Spinal cord (tissue), 10 donors: ENCODE data around the gene PGM5. TPM values are rescaled to one million over a fixed set of nuclear protein-coding genes. Genes with fewer than 3 reads are reported as not detected.
"Not testable (repeated sequence)": the region's sequence is repeated elsewhere in the genome, so short reads cannot be mapped to it uniquely, and the experiment has no call there.

ENCODE experiments used
- DNase-seq, 6 donors: peaks; one replicate each; pipeline versions ENCODE4 v3.0.0 to v3.0.0-alpha.2; 2013 to 2015; ENCODE audit warnings: low spot score in 6 of 6, low read depth in 4 of 6
- H3K27ac ChIP-seq: one replicate; pipeline ENCODE4 v1.5.1; 2013; ENCODE audit warnings: low read depth, low read length, control low read depth
- H3K27me3 ChIP-seq: one replicate; pipeline ENCODE4 v1.6.1; 2013; ENCODE audit warnings: low read length; ENCODE audit not compliant: control insufficient read depth, insufficient read depth
- H3K36me3 ChIP-seq: one replicate; pipeline ENCODE4 v1.6.1; 2013; ENCODE audit warnings: low read length; ENCODE audit not compliant: control insufficient read depth, insufficient read depth
- H3K4me1 ChIP-seq: one replicate; pipeline ENCODE4 v1.6.1; 2013; ENCODE audit warnings: low read length; ENCODE audit not compliant: control insufficient read depth, insufficient read depth
- H3K4me3 ChIP-seq: one replicate; pipeline ENCODE4 v1.5.1; 2013; ENCODE audit warnings: low read depth, low read length, control low read depth
- H3K9me3 ChIP-seq: one replicate; pipeline ENCODE4 v1.6.1; 2013; ENCODE audit warnings: low read length; ENCODE audit not compliant: control insufficient read depth, insufficient read depth
- WGBS: methylation state at CpG from one replicate; pipeline ENCODE4 v1.1.5; 2013; ENCODE audit warnings: missing lambda C conversion rate; ENCODE audit not compliant: insufficient coverage; 5-methylcytosine and 5-hydroxymethylcytosine counted together
- long read RNA-seq, 4 donors: transcript quantifications; one replicate each; lab custom pipeline, GENCODE V29; 2026
- polyA plus RNA-seq, 2 donors: library from polyadenylated mRNA; unstranded; fragments of 120-200 nt; gene quantifications; one replicate each; pipeline ENCODE4 v1.2.1, GENCODE V29; 2013; ENCODE audit not compliant: insufficient read length in 2 of 2
- total RNA-seq, 2 donors: library from RNA; depleted of rRNA in 1 of 2; stranded (reverse); fragments of 120-200 nt in 1 of 2; fragments of >200 nt in 1 of 2; gene quantifications; one replicate each; pipeline versions ENCODE4 v1.2.3 to v1.2.4, GENCODE V29; 2013 to 2014
- donor health status: healthy.

Gene PGM5
- total RNA-seq: 10 to 100 TPM; 16.8 to 55.9 TPM
- 10 to 100 TPM in 1 of 2 donors, 1 to 10 TPM in 1; 5.2 to 11.5 TPM for polyA plus RNA-seq
- long read RNA-seq, donor 1, partial matches to known transcripts: 0 of 2 reads
- long read RNA-seq, donor 1, other reads (novel, unspliced or antisense): 0 of 2 reads
- long read RNA-seq, donor 2, partial matches to known transcripts: 0 of 1 reads
- long read RNA-seq, donor 2, other reads (novel, unspliced or antisense): 0 of 1 reads
- long read RNA-seq, donor 3, partial matches to known transcripts: 0 of 2 reads
- long read RNA-seq, donor 3, other reads (novel, unspliced or antisense): 0 of 2 reads
- long read RNA-seq, donor 4, full-length matches to known transcripts: 10 of 31 reads
- long read RNA-seq, donor 4, partial matches to known transcripts: 21 of 31 reads
- long read RNA-seq, donor 4, other reads (novel, unspliced or antisense): 0 of 31 reads

DNA sequence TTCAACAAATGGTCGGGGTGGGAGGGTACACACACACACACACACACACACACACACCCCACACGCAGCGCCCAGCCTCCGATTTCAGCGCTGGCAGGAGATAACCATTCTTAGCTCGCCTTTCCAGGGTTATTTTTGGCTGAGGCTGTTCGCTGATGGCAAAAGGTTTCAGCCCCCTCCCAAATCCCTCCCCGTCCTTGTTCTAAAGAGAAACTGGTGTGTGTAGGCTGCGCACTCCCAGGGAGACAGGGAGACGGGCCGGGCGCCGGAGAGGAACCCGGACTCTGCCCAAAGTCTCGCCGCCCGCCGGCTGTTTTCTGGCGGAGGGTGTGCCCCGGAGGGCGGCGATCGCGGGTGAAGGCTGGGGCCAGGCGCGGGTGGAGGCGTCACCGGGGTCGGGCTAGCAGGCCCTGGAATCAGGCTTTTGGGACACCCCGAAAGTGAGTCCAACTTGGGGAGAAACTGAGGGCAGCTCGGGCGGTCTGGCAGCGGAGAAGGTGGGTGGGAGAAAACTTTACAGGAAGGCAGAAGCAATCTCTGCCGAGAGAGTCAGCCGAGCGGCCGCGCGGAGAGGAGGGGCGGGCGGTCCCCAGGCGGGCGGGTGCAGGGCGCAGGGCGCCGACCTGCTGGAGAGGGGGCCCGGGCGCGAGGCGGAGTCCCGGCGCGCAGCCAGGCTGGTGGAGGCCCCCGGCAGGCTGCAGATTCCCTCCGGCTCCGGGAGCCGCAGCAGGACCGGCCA lies at the start of gene PGM5:
Gene PGM5, plus strand, starts transcription at position 232 of the 739 bp plus-strand sequence. CDS start 517 bp downstream, outside the sequence.
- H3K4me1 ChIP-seq, H3K36me3 ChIP-seq, H3K27me3 ChIP-seq, H3K27ac ChIP-seq, H3K9me3 ChIP-seq: not testable (repeated sequence)
- under 1% methylated on average over 50 of the region's 58 CpGs for WGBS
- H3K4me3 ChIP-seq: peak within 1 kb of the TSS; percentile 37
- DNase-seq: peak in 1 of 6 donors; percentile 35

DNA sequence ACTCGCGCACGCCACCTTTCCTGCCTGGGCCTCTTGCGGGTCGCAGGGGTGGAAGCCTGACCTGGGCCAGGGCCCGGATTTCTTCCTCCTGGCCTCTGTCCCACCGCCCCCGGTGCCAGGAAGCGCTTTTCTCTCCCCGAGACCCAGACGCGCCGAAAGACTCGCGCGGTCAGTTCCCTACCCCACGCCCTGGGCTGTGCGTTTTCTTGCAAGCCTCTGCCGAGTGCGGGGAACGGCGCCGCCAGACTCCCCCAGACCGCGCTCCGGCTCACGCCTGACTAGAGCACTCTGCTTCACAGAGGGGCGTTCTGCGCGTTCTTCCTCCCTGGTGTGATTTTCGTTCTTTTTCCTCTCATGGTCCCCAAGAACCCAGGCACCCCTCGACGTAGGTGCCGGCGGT lies 49.3 kb upstream of the PGM5 start:
- H3K27me3 ChIP-seq, DNase-seq, H3K27ac ChIP-seq, H3K4me1 ChIP-seq, H3K36me3 ChIP-seq, H3K4me3 ChIP-seq, H3K9me3 ChIP-seq: not testable (repeated sequence)
- WGBS: no CpG with 5 or more reads among the region's 35 CpGs

GRCh38 chr9:68307654-68308053 lies 48.8 kb upstream of the PGM5 start:
- not testable (repeated sequence) for H3K27me3 ChIP-seq, H3K4me1 ChIP-seq, H3K9me3 ChIP-seq, H3K27ac ChIP-seq, H3K36me3 ChIP-seq, DNase-seq, H3K4me3 ChIP-seq
- WGBS: 24% methylated on average over 7 of the region's 21 CpGs

DNA sequence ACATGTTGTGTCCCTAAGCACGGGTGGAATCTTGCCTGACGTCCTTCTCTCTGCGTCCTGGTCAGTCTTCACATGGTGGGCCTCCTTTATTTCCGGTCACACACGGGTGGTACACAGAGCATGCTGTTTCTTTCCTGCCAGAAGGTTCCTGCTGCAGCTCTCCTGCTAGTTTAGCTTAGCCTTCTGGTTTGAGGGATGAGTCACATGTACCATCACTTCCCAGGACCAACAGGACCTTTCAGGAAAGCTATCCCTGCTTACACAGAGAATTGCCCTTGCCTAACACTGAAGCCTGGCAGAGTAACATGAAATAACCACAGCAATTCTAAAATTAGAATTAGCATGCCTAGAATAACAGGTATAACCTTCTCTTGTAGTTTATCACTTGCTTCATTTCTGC lies 45.2 kb upstream of the PGM5 start:
- H3K9me3 ChIP-seq, H3K4me3 ChIP-seq, H3K36me3 ChIP-seq, DNase-seq, H3K27me3 ChIP-seq, H3K27ac ChIP-seq, H3K4me1 ChIP-seq: not testable (repeated sequence)
- no CpG with 5 or more reads among the region's 5 CpGs for WGBS

- no CpG with 5 or more reads among the region's 10 CpGs for WGBS
- H3K4me1 ChIP-seq, H3K9me3 ChIP-seq, H3K36me3 ChIP-seq, H3K27me3 ChIP-seq, H3K4me3 ChIP-seq, DNase-seq, H3K27ac ChIP-seq: not testable (repeated sequence)
Measured at GRCh38 chr9:68318209-68318608, 38.2 kb upstream of the PGM5 start.

DNA sequence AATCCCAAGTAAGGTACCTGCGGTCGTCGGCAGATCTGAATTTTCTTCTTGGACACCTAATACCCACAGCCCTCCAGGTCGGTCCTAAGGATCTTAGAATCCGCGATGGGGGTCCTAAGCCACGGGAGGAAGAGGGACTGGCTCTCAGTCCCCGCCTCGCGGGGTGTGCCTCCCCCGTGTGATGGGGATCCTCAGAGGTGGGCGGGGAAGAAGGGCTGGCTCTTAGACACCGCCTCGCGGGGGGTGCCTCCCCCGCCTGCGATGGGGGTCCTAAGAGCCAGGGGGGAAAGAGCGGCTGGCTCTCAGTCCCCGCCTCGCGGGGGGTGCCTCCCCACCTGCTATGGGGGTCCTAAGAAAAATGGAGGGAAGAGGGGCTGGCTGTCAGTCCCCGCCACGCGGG lies 32.7 kb upstream of the PGM5 start:
- H3K36me3 ChIP-seq, H3K27ac ChIP-seq, H3K9me3 ChIP-seq, H3K4me1 ChIP-seq, DNase-seq, H3K4me3 ChIP-seq: not testable (repeated sequence)
- H3K27me3 ChIP-seq: peaks cover 14% of the 10 kb centered on the region
- no CpG with 5 or more reads among the region's 24 CpGs for WGBS

- not testable (repeated sequence) for DNase-seq, H3K9me3 ChIP-seq, H3K4me3 ChIP-seq, H3K27ac ChIP-seq, H3K36me3 ChIP-seq, H3K4me1 ChIP-seq
- WGBS: no CpG with 5 or more reads among the region's 20 CpGs
- peaks cover 14% of the 10 kb centered on the region for H3K27me3 ChIP-seq
Measured at GRCh38 chr9:68324518-68324917, 31.9 kb upstream of the PGM5 start.

DNA sequence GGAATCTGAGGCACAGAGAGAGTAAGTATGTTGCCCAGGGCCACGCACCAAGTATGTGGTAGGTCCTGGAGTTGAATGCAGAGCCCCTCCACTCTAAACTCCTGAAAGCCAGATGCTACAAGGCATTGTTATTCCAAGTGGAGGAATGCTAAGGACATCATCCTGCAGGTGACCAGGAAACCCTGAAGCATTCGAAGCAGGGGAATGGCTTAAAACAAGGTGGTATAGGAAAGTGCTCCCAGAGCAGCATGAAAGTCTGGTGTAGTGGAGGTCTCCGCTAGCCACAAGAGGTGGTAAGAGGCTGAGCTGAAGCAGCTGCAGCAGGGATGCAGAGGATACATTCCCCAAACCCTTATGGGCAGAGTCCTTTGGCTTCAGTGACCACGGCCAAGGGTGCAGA lies 27.3 kb upstream of the PGM5 start:
- not testable (repeated sequence) for H3K27ac ChIP-seq, H3K4me3 ChIP-seq, H3K36me3 ChIP-seq, DNase-seq, H3K4me1 ChIP-seq, H3K9me3 ChIP-seq, H3K27me3 ChIP-seq
- WGBS: 33% methylated on average over 1 of the region's 4 CpGs

DNA sequence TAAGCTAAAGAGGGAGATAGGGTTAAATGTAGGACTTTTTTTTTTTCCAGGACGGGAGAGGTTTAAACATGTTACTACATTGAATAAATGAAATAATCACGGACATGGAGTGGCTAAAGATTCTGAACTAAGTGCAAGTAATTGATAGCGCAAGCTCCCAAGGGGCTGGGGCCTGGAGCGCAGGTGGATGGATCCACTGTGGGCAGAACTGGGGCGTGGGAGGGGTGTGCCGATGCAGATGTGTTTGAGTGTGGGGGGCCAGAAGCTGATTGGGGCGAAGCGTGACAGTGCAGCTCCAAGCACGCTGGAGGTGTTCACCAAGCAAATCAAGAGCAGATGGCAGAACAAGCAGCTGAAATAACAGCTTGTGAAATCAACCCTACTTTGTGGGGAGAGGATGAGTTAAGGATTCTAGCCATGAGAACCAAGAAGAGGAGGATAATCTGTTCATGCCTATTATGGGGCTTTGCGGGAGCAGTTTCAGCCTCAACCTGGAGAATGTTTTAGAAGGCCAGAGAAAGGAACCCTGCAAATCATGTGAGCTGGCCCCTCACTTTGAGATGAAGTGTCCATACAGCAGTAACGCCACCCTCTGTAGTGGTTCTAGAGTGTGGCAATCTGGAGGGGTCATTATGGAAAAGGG lies 25.8 kb upstream of the PGM5 start:
- not testable (repeated sequence) for H3K27me3 ChIP-seq, H3K9me3 ChIP-seq, H3K4me1 ChIP-seq, H3K27ac ChIP-seq, DNase-seq, H3K36me3 ChIP-seq, H3K4me3 ChIP-seq
- no CpG with 5 or more reads among the region's 11 CpGs for WGBS
